H1 (cell line): Measurements from ENCODE around the gene CLIP3. TPM values are rescaled to one million over a fixed set of nuclear protein-coding genes. Genes with fewer than 3 reads are reported as not detected.

Experiments used
- CTCF ChIA-PET: fragments of 300-600 bp; sonication (Branson Sonifier 250); formaldehyde crosslinking; loops from one replicate; lab custom pipeline; 2021; ENCODE audit not compliant: partially characterized antibody; lab: Charles Lee
- POLR2A ChIA-PET: fragments of 300-600 bp; sonication (Branson Sonifier 250); formaldehyde crosslinking; loops from one replicate; lab custom pipeline; 2021; ENCODE audit warnings: inconsistent platforms; ENCODE audit not compliant: partially characterized antibody; lab: Charles Lee
- DNase-seq, 2 experiments: peaks; one replicate each; pipeline versions ENCODE4 v3.0.0 to v3.0.0-alpha.2; 2010 to 2022; ENCODE audit warnings: low spot score in 2 of 2, low read depth in 1 of 2, mixed read lengths in 1 of 2
- FAIRE-seq: peaks from 2 replicates; lab custom pipeline; 2011; peaks lifted over from hg19 to GRCh38; lab: Jason Lieb, UNC
- H2AFZ ChIP-seq: 2 replicates; pipeline ENCODE4 v1.8.1; 2012; ENCODE audit warnings: low read length, inconsistent platforms
- H2AK5ac ChIP-seq: 2 replicates; pipeline ENCODE4 v1.6.1; 2013; ENCODE audit warnings: low read depth, low read length
- H2BK120ac ChIP-seq: replicated peaks from 2 replicates; pipeline ENCODE3; 2013; ENCODE audit warnings: low read depth, low read length, inconsistent platforms
- H2BK12ac ChIP-seq: 2 replicates; pipeline ENCODE4 v1.6.1; 2013; ENCODE audit warnings: low read depth, low read length
- H2BK15ac ChIP-seq: 2 replicates; pipeline ENCODE4 v1.6.1; 2013; ENCODE audit warnings: low read length
- H2BK20ac ChIP-seq: 2 replicates; pipeline ENCODE4 v1.6.1; 2013; ENCODE audit warnings: low read length
- H2BK5ac ChIP-seq: 2 replicates; pipeline ENCODE4 v1.6.1; 2013; ENCODE audit warnings: low read depth, low read length
- H3K14ac ChIP-seq: 2 replicates; pipeline ENCODE4 v1.6.1; 2013; ENCODE audit warnings: inconsistent platforms; ENCODE audit not compliant: insufficient read length
- H3K18ac ChIP-seq: 2 replicates; pipeline ENCODE4 v1.6.1; 2013; ENCODE audit warnings: low read length; ENCODE audit errors: extremely low read depth
- H3K23ac ChIP-seq: 2 replicates; pipeline ENCODE4 v1.6.1; 2013; ENCODE audit warnings: inconsistent platforms; ENCODE audit not compliant: insufficient read length
- H3K23me2 ChIP-seq: 2 replicates; pipeline ENCODE4 v1.6.1; 2013; ENCODE audit warnings: low read depth, low read length
- H3K27ac ChIP-seq: 2 replicates; pipeline ENCODE4 v1.6.1; 2011; ENCODE audit warnings: low read depth, low read length, inconsistent platforms
- H3K27me3 ChIP-seq, 4 experiments: replicated peaks in 1 of 4; 1 replicate in 1 of 4; 2 replicates in 3 of 4; pipeline versions ENCODE4 v1.6.1 to v1.8.1; 2011 to 2013; ENCODE audit warnings: low read length in 3 of 4, mild to moderate bottlenecking in 3 of 4, inconsistent platforms in 2 of 4, mixed read lengths in 2 of 4, moderate library complexity in 1 of 4; ENCODE audit not compliant: control insufficient read depth in 3 of 4, insufficient read depth in 3 of 4; ENCODE audit errors: extremely low read depth in 1 of 4
- H3K36me3 ChIP-seq, 4 experiments: 2 replicates each; pipeline versions ENCODE4 v1.6.1 to v1.8.1; 2011 to 2013; ENCODE audit warnings: mild to moderate bottlenecking in 4 of 4, low read length in 3 of 4, moderate library complexity in 2 of 4, control low read depth in 1 of 4, inconsistent platforms in 1 of 4; ENCODE audit not compliant: insufficient read depth in 4 of 4, control insufficient read depth in 2 of 4
- H3K4ac ChIP-seq: replicated peaks from 2 replicates; pipeline ENCODE3; 2013; ENCODE audit warnings: low read length, low read depth, mixed read lengths, inconsistent platforms; ENCODE audit not compliant: insufficient read length
- H3K4me1 ChIP-seq, 4 experiments: replicated peaks in 1 of 4; 1 replicate in 1 of 4; 2 replicates in 3 of 4; pipeline versions ENCODE4 v1.6.1 to v1.8.1; 2011 to 2013; ENCODE audit warnings: low read length in 3 of 4, inconsistent platforms in 2 of 4, mixed read lengths in 1 of 4; ENCODE audit not compliant: insufficient read depth in 4 of 4, control insufficient read depth in 3 of 4
- H3K4me2 ChIP-seq, 2 experiments: 2 replicates each; pipeline versions ENCODE4 v1.6.1 to v1.8.1; 2011 to 2013; ENCODE audit warnings: low read depth in 2 of 2, low read length in 2 of 2, control low read depth in 1 of 2, inconsistent platforms in 1 of 2, mild to moderate bottlenecking in 1 of 2; ENCODE audit not compliant: insufficient read depth in 1 of 2
- H3K4me3 ChIP-seq, 4 experiments: fragments of 200-600, 300-600 bp in 1 of 4; sonication (generic), shearing (Covaris generic), sonication (Bioruptor Twin) in 1 of 4; 2 replicates each; pipeline versions ENCODE4 v1.5.1 to v1.8.1; 2011 to 2016; ENCODE audit warnings: low read length in 4 of 4, low read depth in 3 of 4, control low read depth in 2 of 4, inconsistent platforms in 2 of 4, mild to moderate bottlenecking in 2 of 4, mixed read lengths in 1 of 4, moderate library complexity in 1 of 4; ENCODE audit not compliant: insufficient read depth in 2 of 4; ENCODE audit errors: extremely low read depth in 1 of 4
- H3K56ac ChIP-seq: replicated peaks from 2 replicates; pipeline ENCODE3; 2013; ENCODE audit warnings: low read depth, mild to moderate bottlenecking, mixed read lengths, low read length, inconsistent platforms; ENCODE audit not compliant: insufficient read length
- H3K79me1 ChIP-seq: 2 replicates; pipeline ENCODE4 v1.6.1; 2013; ENCODE audit warnings: low read depth, low read length, control low read depth
- H3K79me2 ChIP-seq, 2 experiments: 2 replicates each; pipeline versions ENCODE4 v1.6.1 to v1.8.1; 2012 to 2013; ENCODE audit warnings: low read length in 2 of 2, mild to moderate bottlenecking in 2 of 2, inconsistent platforms in 1 of 2; ENCODE audit not compliant: insufficient read depth in 2 of 2, control insufficient read depth in 1 of 2
- H3K9ac ChIP-seq, 4 experiments: replicated peaks in 1 of 4; 1 replicate in 1 of 4; 2 replicates in 3 of 4; pipeline versions ENCODE4 v1.6.1 to v1.8.1; 2011 to 2013; ENCODE audit warnings: low read depth in 3 of 4, low read length in 3 of 4, control low read depth in 2 of 4, mild to moderate bottlenecking in 2 of 4, moderate library complexity in 2 of 4, inconsistent platforms in 1 of 4; ENCODE audit errors: extremely low read depth in 1 of 4
- H3K9me3 ChIP-seq, 2 experiments: 2 replicates each; pipeline versions ENCODE4 v1.6.1 to v1.8.1; 2012 to 2013; ENCODE audit warnings: mild to moderate bottlenecking in 2 of 2, moderate library complexity in 2 of 2, control low read depth in 1 of 2, inconsistent platforms in 1 of 2, low read depth in 1 of 2, low read length in 1 of 2, mixed read lengths in 1 of 2; ENCODE audit not compliant: insufficient read depth in 2 of 2
- H4K20me1 ChIP-seq, 2 experiments: replicated peaks in 1 of 2; 2 replicates each; pipeline versions ENCODE3 to v1.8.1; 2011 to 2013; ENCODE audit warnings: inconsistent platforms in 2 of 2, low read length in 2 of 2, mild to moderate bottlenecking in 1 of 2; ENCODE audit not compliant: insufficient read depth in 2 of 2, control insufficient read depth in 1 of 2
- H4K5ac ChIP-seq: 2 replicates; pipeline ENCODE4 v1.6.1; 2013; ENCODE audit warnings: low read length, low read depth, mixed read lengths, inconsistent platforms; ENCODE audit not compliant: insufficient read length
- H4K8ac ChIP-seq: 2 replicates; pipeline ENCODE4 v1.8.0; 2013; ENCODE audit warnings: mild to moderate bottlenecking, moderate library complexity, low read length, inconsistent platforms; ENCODE audit not compliant: insufficient read depth; ENCODE audit errors: extremely low read depth
- H4K91ac ChIP-seq: replicated peaks from 2 replicates; pipeline ENCODE3; 2013; ENCODE audit warnings: low read length, mixed read lengths, inconsistent platforms; ENCODE audit not compliant: insufficient read length
- JUN ChIP-seq: IDR thresholded peaks from 2 replicates; pipeline ENCODE4 v1.6.1; 2011; ENCODE audit warnings: low read depth, mild to moderate bottlenecking, improper control_type of control experiment, low read length
- POLR2A ChIP-seq, 2 experiments: IDR thresholded peaks; 1 replicate in 1 of 2; 2 replicates in 1 of 2; pipeline ENCODE4 v1.6.1; 2011; ENCODE audit warnings: low read depth in 2 of 2, low read length in 2 of 2, mild to moderate bottlenecking in 2 of 2; ENCODE audit errors: control extremely low read depth in 1 of 2
- SAP30 ChIP-seq: fragments of 300-600 bp; sonication (generic); IDR thresholded peaks from 2 replicates; pipeline ENCODE4 v1.7.1; 2012; ENCODE audit warnings: low read length, moderate library complexity, mild to moderate bottlenecking, inconsistent platforms; ENCODE audit not compliant: insufficient read depth, insufficient replicate concordance
- TAF7 ChIP-seq: optimal IDR thresholded peaks from 2 replicates; pipeline ENCODE3; 2011; ENCODE audit warnings: low read depth, mild to moderate bottlenecking, inconsistent platforms, low read length, moderate library complexity, borderline replicate concordance
- WGBS, 2 experiments: shearing (Covaris generic) in 1 of 2; methylation state at CpG; one replicate each; pipeline versions ENCODE4 v1.1.6 to v1.1.7; 2013 to 2015; ENCODE audit warnings: low lambda C conversion rate in 2 of 2, mixed read lengths in 2 of 2, inconsistent platforms in 1 of 2, low coverage in 1 of 2, missing lambda C conversion rate in 1 of 2; ENCODE audit not compliant: insufficient replicate concordance in 2 of 2, insufficient coverage in 1 of 2, insufficient read length in 1 of 2; ENCODE audit errors: extremely low coverage in 1 of 2, missing lambda C conversion rate in 1 of 2; 5-methylcytosine and 5-hydroxymethylcytosine counted together
- polyA plus RNA-seq, 7 experiments: library from polyadenylated mRNA; depleted of rRNA in 3 of 7; stranded (reverse) in 5 of 7; unstranded in 2 of 7; fragments of >200 nt in 5 of 7; fragments of 200-250 nt in 2 of 7; gene quantifications; 1 replicate in 5 of 7; 2 replicates in 1 of 7; 4 replicates in 1 of 7; pipeline versions ENCODE4 v1.2.1 to v1.2.3, GENCODE V29; 2011 to 2013; ENCODE audit warnings: missing spikeins in 2 of 7, mixed read lengths in 2 of 7
- total RNA-seq: library from RNA; stranded (reverse); fragmentation: NEBNext Ultra II Directional; extraction: Animal tissue kit (Norgen Biotek cat#: 25700); gene quantifications from 2 replicates; pipeline ENCODE4 v1.2.1, GENCODE V29; 2021

The CLIP3 gene
- total and polyA plus RNA-seq, 2 of the 8 experiments (the other 6 are each of a cell fraction or from before 2014, with no cell fraction given), result 5.9 to 21.7 TPM

DNA sequence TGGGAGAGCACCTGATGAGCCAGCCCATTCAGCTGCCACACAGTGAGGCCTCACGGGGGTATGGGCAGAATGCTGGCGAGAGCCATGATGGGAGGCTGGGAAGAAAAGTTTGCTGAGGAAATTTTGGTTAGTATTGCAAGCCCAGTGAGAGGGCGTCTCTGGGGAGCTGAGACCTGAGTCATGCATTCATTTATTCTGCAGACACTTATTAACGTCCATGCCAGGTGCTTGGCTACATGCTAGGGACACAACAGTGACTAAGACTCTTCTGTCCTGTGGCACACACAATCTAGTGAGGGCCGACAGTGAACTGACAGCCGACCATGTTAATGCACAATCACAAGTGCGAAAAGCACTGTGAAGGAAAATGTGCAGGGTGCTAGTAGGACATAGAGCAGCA lies 49.2 kb upstream of the CLIP3 start:
- Histone ChIP-seq H3K18ac (no peak overlapping the region), H3K4me2 (no peak overlapping the region), H3K27ac (no peak overlapping the region), H2BK15ac (no peak overlapping the region), H2AK5ac (no peak overlapping the region), H3K4me3 (no peak overlapping the region), H4K5ac (no peak overlapping the region), H3K23me2 (no peaks in the 10 kb centered on the region), H3K4me1 (no peaks in the 10 kb centered on the region), H2BK120ac (no peak overlapping the region), H2BK20ac (no peak overlapping the region), H3K9me3 (no peaks in the 10 kb centered on the region), H3K56ac (no peak overlapping the region), H3K14ac (no peak overlapping the region), H3K9ac (no peak overlapping the region), H2BK12ac (no peak overlapping the region), H3K23ac (no peak overlapping the region), H3K79me1 (no peaks in the 10 kb centered on the region), H2AFZ (no peak overlapping the region), H3K79me2 (no peaks in the 10 kb centered on the region), H4K8ac (no peak overlapping the region), H3K36me3 (peaks cover 29 to 67% (median 48%) of the 10 kb centered on the region in 4 experiments), H4K91ac (no peak overlapping the region), H3K4ac (no peak overlapping the region), H2BK5ac (no peak overlapping the region), H3K27me3 (no peaks in the 10 kb centered on the region), H4K20me1 (peaks cover 0 to 11% of the 10 kb centered on the region in 2 experiments)
- ChIA-PET POLR2A (interaction anchor here (1.4 to 1.5 kb wide), 2 partner anchors 15 to 22 kb away, joined by 3 to 4 read pairs; no protein-coding TSS in a partner anchor), CTCF (interaction anchor here (1.2 kb wide), 1 partner anchor 21 kb away, joined by 5 read pairs; no protein-coding TSS in a partner anchor)
- no peak for FAIRE-seq
- WGBS, 2 experiments, result 91% methylated on average over 7 of the region's 7 CpGs; no CpG with 5 or more reads in 1 of the 2 experiments
- TF ChIP-seq TAF7, result no peak
- TF ChIP-seq JUN, result no peak
- no peak for TF ChIP-seq SAP30
- TF ChIP-seq POLR2A (IDR thresholded peaks at IDR 0.05; ENCODE audit: control extremely low read depth in 1 of 2, low read depth in 2 of 2, low read length in 2 of 2), result no peak
- DNase-seq, result no peak
